DMS79 treated with DMSO at 0.1 percent for 48 hours (cell line): ENCODE measurements around the gene PTGER3.

Experiments used
- DNase-seq: peaks from one replicate; lab custom pipeline; 2025; lab: John Stamatoyannopoulos, UW

PTGER3 gene

DNA sequence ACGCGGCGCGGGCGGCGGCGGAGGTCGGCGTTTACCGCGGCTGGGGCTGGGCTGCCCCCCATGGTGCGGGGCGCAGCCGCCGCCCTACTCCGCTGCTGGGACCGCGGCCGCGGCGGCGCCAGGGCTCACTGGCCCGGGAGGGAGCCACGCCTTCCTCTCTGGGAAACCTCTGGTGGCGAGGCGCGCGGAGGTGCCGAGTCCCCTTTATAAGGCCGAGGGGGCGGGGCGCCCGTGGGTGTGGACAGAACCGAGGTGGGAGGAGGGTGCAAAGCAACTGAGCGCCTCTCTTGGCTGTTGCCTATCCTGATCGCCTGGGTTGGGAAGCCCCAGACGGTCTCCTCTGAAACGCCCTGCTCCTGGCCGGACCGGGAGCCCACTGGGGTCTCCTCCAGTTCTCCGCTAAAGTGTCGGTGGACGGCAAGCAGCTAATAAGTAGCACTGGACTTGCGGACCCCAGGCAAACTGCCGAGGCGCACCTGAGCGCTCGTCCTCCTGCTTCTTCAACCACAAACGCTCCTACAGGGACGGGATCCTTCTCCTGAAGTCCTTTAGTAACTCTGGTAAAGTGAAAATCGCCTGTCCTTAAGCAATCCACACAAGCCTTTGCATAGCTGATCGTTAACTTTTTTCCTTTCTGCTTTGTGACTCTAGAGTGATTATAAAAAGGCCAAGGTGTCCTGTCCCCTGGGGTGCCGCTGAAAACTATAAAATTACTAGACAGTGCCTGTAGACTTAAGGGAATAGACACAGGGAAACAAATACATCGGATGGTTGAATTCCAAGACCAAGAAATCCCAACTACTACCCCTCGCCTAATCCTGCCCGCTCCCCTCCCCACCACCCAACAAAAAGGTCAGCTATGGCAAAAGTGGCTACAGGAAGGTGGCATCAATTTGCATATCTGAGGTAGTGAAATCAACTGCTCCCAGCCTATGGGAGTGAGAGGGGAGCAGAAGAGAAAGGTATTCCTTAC, at the start of gene PTGER3:
PTGER3 (minus strand) TSS at position 182 of the 973 bp plus-strand sequence. CDS start 239 bp downstream, outside the sequence.
- peak; percentile 31 for DNase-seq

DNA sequence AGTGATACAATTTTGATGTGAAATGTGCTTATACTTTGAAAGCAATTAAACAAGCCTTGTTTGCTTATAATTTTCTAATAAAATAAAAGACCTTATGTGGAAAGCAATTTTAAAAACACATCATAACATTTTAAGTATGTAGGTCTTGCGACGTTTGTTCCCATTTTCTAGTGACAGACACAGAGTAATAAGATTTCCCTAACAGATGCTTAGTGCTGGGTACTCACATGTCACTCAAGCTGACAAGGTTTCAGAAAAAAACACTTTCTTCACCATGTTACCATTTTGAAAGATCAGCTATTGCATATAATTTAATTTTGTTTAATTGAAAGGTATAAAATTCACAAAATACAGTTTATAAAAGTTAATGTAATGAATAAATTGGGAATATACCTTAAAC, 47.3 kb upstream of the PTGER3 start:
- DNase-seq = no peak

DNA sequence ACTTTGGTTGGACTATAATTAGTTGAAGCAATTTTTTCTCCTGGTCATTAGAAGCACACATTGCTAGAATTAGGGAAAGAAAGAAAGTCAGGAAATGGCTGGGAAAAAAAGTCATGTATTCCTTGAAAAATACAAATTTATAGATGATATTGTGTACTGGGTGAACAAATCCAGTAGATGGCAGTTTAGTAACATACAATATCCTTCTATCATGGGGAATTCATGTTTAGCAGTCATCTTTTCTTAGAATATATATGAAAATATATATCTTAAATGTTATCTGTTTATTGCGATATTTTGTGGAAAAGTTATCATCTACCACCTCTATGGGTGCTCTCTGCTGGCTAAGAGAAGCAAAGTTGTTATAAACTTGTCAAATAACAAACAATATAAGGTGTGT, 46.3 kb upstream of the PTGER3 start:
- DNase-seq = peak; percentile 33

GRCh38 chr1:71089536-71090270, 42.1 kb upstream of the PTGER3 start:
- no peak for DNase-seq

- no peak for DNase-seq
Measured at GRCh38 chr1:71088645-71089287, 41.1 kb upstream of the PTGER3 start.

- DNase-seq = no peak
Measured at GRCh38 chr1:71087713-71088112, 40.1 kb upstream of the PTGER3 start.

DNA sequence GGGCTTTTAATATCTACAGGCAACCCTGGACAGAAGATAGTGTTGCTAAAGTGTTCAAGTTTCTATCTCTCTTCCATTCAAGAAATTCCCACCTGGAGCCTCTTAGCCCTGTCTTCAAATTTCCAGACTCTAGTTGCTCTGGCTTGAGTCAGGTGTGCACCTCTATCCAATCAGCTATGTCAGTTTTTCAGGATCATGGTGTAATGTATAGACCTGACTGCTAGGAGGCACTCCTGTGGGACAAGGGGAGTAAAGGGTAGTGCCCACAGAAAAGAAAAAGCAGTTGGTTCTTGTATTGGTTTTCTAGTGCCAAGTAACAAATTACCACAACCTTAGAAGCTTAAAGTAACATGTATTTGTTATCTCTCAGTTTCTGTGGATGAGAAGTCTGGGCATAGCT, 39.4 kb upstream of the PTGER3 start:
- DNase-seq = no peak

- no peak for DNase-seq
Measured at GRCh38 chr1:71086331-71086730, 38.7 kb upstream of the PTGER3 start.

- DNase-seq = no peak
Measured at GRCh38 chr1:71083271-71083670, 35.7 kb upstream of the PTGER3 start.

DNA sequence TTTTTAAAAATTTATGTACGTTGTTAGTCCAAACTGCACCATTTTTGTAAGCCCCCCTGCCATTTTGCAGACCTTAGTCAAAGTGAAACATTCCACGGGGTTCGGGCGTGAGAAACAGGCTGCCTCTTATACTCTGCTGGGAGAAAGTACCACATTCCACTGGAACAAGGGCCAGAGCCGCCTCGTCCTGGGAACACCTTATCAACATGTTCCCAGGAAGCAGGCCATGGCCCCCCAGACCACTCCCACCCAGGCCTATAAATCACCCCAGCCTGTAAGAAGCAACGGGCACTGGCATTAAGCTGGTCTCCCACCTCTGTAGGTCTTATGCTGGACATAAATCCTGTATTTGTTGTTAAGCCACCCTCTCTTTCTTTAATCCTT, 34.1 kb upstream of the PTGER3 start:
- no peak for DNase-seq

DNA sequence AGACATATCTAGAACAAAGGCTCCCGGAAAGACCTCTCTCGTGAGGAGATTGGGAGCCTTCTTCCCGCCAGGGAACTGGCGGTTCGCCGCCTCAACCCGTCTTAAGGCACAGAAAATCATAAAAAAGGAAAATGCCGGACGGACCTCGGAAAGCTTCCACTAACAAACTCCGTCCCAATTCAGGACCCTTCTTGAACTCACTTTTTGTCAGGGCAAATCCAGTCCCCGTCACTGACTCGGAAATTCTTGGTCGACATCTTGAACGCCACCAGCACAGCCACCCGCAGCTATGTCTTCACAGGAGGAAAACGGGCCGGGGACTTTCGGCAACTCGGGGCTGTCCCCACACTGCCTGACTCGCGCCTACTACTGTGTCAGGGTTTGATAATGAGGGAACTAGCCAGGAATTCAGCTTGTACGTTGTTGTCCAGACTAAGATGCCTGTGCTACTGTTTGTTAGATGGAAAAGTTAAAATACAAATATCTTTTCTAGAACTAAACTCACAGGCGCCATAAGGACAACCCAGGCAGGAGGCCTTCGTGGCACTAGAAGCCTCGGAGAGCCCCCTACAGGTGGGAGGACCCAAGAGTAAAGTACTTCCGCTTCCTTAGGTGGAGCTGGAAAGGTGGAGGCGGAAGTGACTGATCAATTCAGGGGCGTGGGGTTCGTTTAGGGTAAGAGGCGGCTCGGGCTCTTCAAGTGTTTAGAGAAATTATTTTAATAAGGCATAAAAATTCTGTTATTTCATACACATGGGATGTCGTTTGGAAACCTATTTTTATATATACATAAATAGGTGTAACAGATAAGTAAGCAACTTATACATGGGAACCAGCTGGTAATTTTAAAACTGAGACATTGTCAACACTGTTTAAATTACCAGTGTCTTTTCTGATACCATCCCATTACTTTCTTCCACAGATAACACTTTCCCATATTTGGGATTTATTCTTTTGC, 33.4 kb upstream of the PTGER3 start, which contains the start of gene ZRANB2:
ZRANB2 (minus strand) TSS at position 297 of the 958 bp plus-strand sequence; CDS start at position 257, 40 bp downstream.
- DNase-seq = peak; percentile 95

- DNase-seq = peak; percentile 55
Measured at GRCh38 chr1:71080230-71080738, 32.7 kb upstream of the PTGER3 start.

- DNase-seq = no peak
Measured at GRCh38 chr1:71074681-71075080, 27.1 kb upstream of the PTGER3 start.

- no peak for DNase-seq
Measured at GRCh38 chr1:71072273-71072672, 24.7 kb upstream of the PTGER3 start.

DNA sequence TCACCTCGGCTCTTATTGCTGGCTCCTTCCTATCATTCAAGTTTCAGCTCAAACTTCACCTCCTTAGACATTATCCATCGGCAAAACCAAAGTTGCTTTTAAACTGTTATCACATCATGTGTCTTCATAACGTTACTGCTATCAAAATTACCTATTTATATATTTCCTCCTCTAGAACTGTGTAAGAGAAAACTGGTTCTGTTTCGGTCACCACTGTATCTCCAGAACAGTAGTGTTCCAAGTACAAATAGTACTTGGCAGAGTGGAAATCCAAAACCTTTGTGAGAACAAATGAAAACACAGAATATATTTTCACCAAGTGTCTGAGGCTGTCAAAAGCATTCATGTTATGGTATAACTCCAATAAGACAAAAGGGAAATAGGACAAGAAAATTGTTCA, 24.1 kb upstream of the PTGER3 start:
- DNase-seq = no peak

- no peak for DNase-seq
Measured at GRCh38 chr1:71068325-71069240, 21.0 kb upstream of the PTGER3 start.

DNA sequence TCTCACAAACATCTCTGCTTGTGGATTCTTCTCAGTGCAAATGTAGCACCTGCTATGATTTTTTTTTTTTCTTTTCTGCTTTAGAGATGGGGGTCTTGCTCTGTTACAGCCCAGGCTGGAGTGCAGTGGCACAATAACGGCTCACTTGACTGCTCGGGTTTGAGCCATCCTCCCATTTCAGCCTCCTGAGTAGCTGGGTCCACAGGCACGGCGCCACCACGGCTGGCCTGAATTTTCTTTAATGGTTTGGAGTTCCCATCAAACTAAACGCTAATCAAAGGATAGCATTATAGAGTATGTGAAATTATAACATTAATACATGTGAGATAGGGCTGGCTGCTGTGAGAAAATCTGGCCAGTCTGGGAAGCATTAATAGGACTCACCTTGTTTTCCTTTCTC, 7.2 kb upstream of the PTGER3 start:
- no peak for DNase-seq

- DNase-seq = no peak
Measured at GRCh38 chr1:71054281-71054731, 6.7 kb upstream of the PTGER3 start.

DNA sequence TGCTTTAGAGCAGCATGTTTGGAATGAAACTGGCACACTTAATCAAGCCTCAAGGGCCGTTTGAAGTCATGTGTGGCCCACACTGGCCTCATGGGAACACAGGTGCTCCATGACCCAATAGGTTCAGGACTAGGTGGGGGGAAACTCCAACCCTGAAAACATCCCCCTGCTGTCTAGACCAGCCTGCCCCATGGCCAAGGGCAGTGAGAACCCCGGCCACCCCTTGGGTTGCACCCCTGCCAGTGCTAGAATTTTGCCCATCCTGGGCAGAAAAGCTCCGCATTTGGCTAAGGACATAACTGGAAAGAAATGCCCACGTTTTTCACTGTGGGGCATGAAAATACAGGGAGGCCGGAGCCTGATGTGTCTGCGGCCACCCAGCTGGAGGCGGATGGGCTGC, 6.1 kb upstream of the PTGER3 start:
- DNase-seq = peak; percentile 16

- no peak for DNase-seq
Measured at GRCh38 chr1:71053146-71053545, 5.5 kb upstream of the PTGER3 start.
